Endodermal cell (in vitro differentiated cells): Measurements from ENCODE around the gene GPR37L1. TPM values are rescaled to one million over a fixed set of nuclear protein-coding genes. Genes with fewer than 3 reads are reported as not detected.
A peak's percentile ranks its signal among the peaks of the same experiment; 100 is the strongest.

Experiments
- DNase-seq: peaks from one replicate; pipeline ENCODE4 v3.0.0-alpha.2; 2017
- H3K27ac ChIP-seq: 2 replicates; pipeline ENCODE4 v1.5.1; 2013; ENCODE audit warnings: mild to moderate bottlenecking, low read depth, low read length, moderate library complexity
- H3K27me3 ChIP-seq: 2 replicates; pipeline ENCODE4 v1.6.1; 2013; ENCODE audit warnings: mild to moderate bottlenecking, low read length, moderate library complexity; ENCODE audit not compliant: insufficient read depth, control insufficient read depth, poor library complexity, severe bottlenecking
- H3K36me3 ChIP-seq: 2 replicates; pipeline ENCODE4 v1.7.0; 2013; ENCODE audit warnings: mild to moderate bottlenecking, low read length, moderate library complexity; ENCODE audit not compliant: control insufficient read depth, insufficient read depth
- H3K4me1 ChIP-seq: one replicate; pipeline ENCODE4 v1.7.0; 2013; ENCODE audit warnings: low read length; ENCODE audit not compliant: control insufficient read depth, insufficient read depth
- H3K4me3 ChIP-seq: 2 replicates; pipeline ENCODE4 v1.5.1; 2013; ENCODE audit warnings: mild to moderate bottlenecking, low read length, moderate library complexity
- H3K9ac ChIP-seq: 2 replicates; pipeline ENCODE4 v1.6.1; 2013; ENCODE audit warnings: mild to moderate bottlenecking, low read length, moderate library complexity; ENCODE audit not compliant: poor library complexity, severe bottlenecking; ENCODE audit errors: extremely low read depth
- H3K9me3 ChIP-seq: 2 replicates; pipeline ENCODE4 v1.6.1; 2013; ENCODE audit warnings: mild to moderate bottlenecking, low read length, moderate library complexity; ENCODE audit not compliant: control insufficient read depth
- H3K27ac Mint-ChIP-seq: 2 replicates; pipeline ENCODE4 v1.8.0; 2020; ENCODE audit warnings: mixed read lengths
- H3K27me3 Mint-ChIP-seq: 2 replicates; pipeline ENCODE4 v1.8.0; 2021; ENCODE audit warnings: mild to moderate bottlenecking, mixed read lengths; ENCODE audit not compliant: insufficient read depth
- H3K36me3 Mint-ChIP-seq: 2 replicates; pipeline ENCODE4 v1.8.0; 2020; ENCODE audit warnings: low read depth, mixed read lengths
- H3K4me1 Mint-ChIP-seq: 2 replicates; pipeline ENCODE4 v1.8.0; 2020; ENCODE audit warnings: mixed read lengths
- H3K4me3 Mint-ChIP-seq: 2 replicates; pipeline ENCODE4 v1.8.0; 2020; ENCODE audit warnings: mild to moderate bottlenecking, moderate library complexity, mixed read lengths
- H3K9me3 Mint-ChIP-seq: 2 replicates; pipeline ENCODE4 v1.8.0; 2020; ENCODE audit warnings: mild to moderate bottlenecking, mixed read lengths
- CTCF ChIP-seq: fragments of 200-600 bp; sonication (generic); conservative IDR thresholded peaks from 2 replicates; pipeline ENCODE4 v1.5.0; 2021; ENCODE audit warnings: antibody characterized with exemption, mild to moderate bottlenecking
- WGBS, 2 experiments: methylation state at CpG; one replicate each; pipeline versions ENCODE4 v1.1.5 to v1.1.7; 2013; ENCODE audit warnings: missing lambda C conversion rate in 2 of 2, mixed read lengths in 1 of 2; ENCODE audit not compliant: insufficient coverage in 1 of 2, insufficient read length in 1 of 2; 5-methylcytosine and 5-hydroxymethylcytosine counted together
- total RNA-seq, 2 donors: library from RNA; stranded (reverse); fragmentation: NEBNext Ultra II Directional in 1 of 2; extraction: Animal tissue kit (Norgen Biotek cat#: 25700) in 1 of 2; gene quantifications; 2 replicates in 1 of 2; 3 replicates in 1 of 2; pipeline ENCODE4 v1.2.1, GENCODE V29; 2021

GPR37L1 gene
- total RNA-seq, 2 donors from 2014 or later = 0.04 TPM; not detected in 1

DNA sequence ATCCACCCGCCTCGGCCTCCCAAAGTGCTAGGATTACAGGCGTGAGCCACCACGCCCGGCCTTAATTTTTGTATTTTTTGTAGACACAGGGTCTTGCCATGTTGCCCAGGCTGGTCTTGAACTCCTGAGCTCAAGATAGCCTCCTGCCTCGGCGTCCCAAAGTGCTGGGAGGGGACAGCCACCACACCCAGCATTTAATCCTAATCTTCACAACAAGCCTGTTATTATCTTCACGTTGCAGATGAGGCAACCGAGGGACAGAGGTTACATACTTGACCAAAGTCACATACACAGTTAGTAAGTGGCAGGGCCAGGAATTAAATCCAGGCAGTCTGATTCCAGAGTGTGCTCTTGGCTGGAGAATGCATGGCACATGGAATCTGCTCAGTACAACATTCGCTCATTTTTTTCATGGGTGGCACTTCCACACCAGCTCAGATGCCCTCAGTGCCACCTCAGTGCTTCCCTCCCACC, 4.8 kb upstream of the GPR37L1 start:
- H3K4me3 ChIP-seq = no peak overlapping the region
- no peaks in the 10 kb centered on the region for H3K36me3 ChIP-seq
- no peak overlapping the region for H3K27ac ChIP-seq
- WGBS, 2 experiments = 85 to 88% methylated on average over 8 to 10 of the region's 10 CpGs
- Mint-ChIP-seq H3K27ac (no peak overlapping the region), H3K9me3 (no peaks in the 10 kb centered on the region), H3K4me1 (peaks cover 16% of the 10 kb centered on the region), H3K36me3 (no peaks in the 10 kb centered on the region), H3K4me3 (no peak overlapping the region), H3K27me3 (no peaks in the 10 kb centered on the region)
- no peak for TF ChIP-seq CTCF
- no peaks in the 10 kb centered on the region for H3K27me3 ChIP-seq
- H3K4me1 ChIP-seq = no peaks in the 10 kb centered on the region
- H3K9ac ChIP-seq = no peak overlapping the region
- H3K9me3 ChIP-seq = no peaks in the 10 kb centered on the region
- no peak for DNase-seq

- 84 to 89% methylated on average over 6 to 7 of the region's 7 CpGs for WGBS, 2 experiments
- H3K27ac Mint-ChIP-seq = no peak overlapping the region
Observed at GRCh38 chr1:202121006-202121405, 1.7 kb upstream of the GPR37L1 start.

GRCh38 chr1:202123336-202123813, 658 bp downstream of the GPR37L1 start:
- H3K9me3 ChIP-seq = no peaks in the 10 kb centered on the region
- no peak overlapping the region for H3K9ac ChIP-seq
- Mint-ChIP-seq H3K36me3 (no peaks in the 10 kb centered on the region), H3K4me3 (no peak overlapping the region), H3K27ac (no peak overlapping the region), H3K27me3 (peaks cover 2% of the 10 kb centered on the region), H3K4me1 (peaks cover 4% of the 10 kb centered on the region), H3K9me3 (no peaks in the 10 kb centered on the region)
- WGBS, 2 experiments = 91 to 94% methylated on average over 8 to 10 of the region's 10 CpGs
- no peak for TF ChIP-seq CTCF
- peak; percentile 49 for DNase-seq
- H3K27me3 ChIP-seq = no peaks in the 10 kb centered on the region
- H3K4me1 ChIP-seq = no peaks in the 10 kb centered on the region
- H3K27ac ChIP-seq = no peak overlapping the region
- H3K4me3 ChIP-seq = no peak overlapping the region
- H3K36me3 ChIP-seq = no peaks in the 10 kb centered on the region

More at GRCh38 chr1:202121006-202121405, 1.7 kb upstream of the GPR37L1 start:
- Mint-ChIP-seq H3K9me3 (no peaks in the 10 kb centered on the region), H3K27me3 (peaks cover 2% of the 10 kb centered on the region), H3K4me1 (peaks cover 4% of the 10 kb centered on the region), H3K36me3 (no peaks in the 10 kb centered on the region), H3K4me3 (no peak overlapping the region)
- no peak overlapping the region for H3K27ac ChIP-seq
- H3K9ac ChIP-seq = no peak overlapping the region
- H3K4me1 ChIP-seq = no peaks in the 10 kb centered on the region
- peak; percentile 38 for DNase-seq
- no peak overlapping the region for H3K4me3 ChIP-seq
- H3K36me3 ChIP-seq = no peaks in the 10 kb centered on the region
- H3K9me3 ChIP-seq = no peaks in the 10 kb centered on the region
- H3K27me3 ChIP-seq = no peaks in the 10 kb centered on the region
- no peak for TF ChIP-seq CTCF
